Gastroesophageal sphincter (tissue), 3 donors: ENCODE measurements around the gene CLASP1.

Experiments
- POLR2A ChIP-seq, 2 donors: fragments of 450-650 bp; IDR thresholded peaks; one replicate each; pipeline ENCODE4 v1.6.1; 2017; ENCODE audit warnings: antibody characterized with exemption in 2 of 2, mild to moderate bottlenecking in 2 of 2, moderate library complexity in 1 of 2
- TF ChIP-seq, protein P1 (sequence below), 4 experiments: fragments of 200-600 bp in 2 of 4; fragments of 450-650 bp in 2 of 4; sonication (generic) in 1 of 4; IDR thresholded peaks; one replicate each; pipeline ENCODE4 v1.5.1; 2017 to 2019; ENCODE audit warnings: antibody characterized with exemption in 4 of 4, mild to moderate bottlenecking in 2 of 4, moderate library complexity in 2 of 4

GRCh38 chr2:121611730-121612705 lies 37.2 kb downstream of the CLASP1 start:
- TF ChIP-seq, protein P1, sequence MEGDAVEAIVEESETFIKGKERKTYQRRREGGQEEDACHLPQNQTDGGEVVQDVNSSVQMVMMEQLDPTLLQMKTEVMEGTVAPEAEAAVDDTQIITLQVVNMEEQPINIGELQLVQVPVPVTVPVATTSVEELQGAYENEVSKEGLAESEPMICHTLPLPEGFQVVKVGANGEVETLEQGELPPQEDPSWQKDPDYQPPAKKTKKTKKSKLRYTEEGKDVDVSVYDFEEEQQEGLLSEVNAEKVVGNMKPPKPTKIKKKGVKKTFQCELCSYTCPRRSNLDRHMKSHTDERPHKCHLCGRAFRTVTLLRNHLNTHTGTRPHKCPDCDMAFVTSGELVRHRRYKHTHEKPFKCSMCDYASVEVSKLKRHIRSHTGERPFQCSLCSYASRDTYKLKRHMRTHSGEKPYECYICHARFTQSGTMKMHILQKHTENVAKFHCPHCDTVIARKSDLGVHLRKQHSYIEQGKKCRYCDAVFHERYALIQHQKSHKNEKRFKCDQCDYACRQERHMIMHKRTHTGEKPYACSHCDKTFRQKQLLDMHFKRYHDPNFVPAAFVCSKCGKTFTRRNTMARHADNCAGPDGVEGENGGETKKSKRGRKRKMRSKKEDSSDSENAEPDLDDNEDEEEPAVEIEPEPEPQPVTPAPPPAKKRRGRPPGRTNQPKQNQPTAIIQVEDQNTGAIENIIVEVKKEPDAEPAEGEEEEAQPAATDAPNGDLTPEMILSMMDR (IDR thresholded peaks at IDR 0.05) = no peak
- TF ChIP-seq POLR2A (IDR thresholded peaks at IDR 0.05) = no peak
